NCI-H1436 treated with DMSO at 0.1 percent for 48 hours (cell line): Measurements from ENCODE around the gene EEF1E1.

ENCODE experiments used
- DNase-seq: peaks from one replicate; lab custom pipeline; 2025; lab: John Stamatoyannopoulos, UW

EEF1E1 gene

DNA sequence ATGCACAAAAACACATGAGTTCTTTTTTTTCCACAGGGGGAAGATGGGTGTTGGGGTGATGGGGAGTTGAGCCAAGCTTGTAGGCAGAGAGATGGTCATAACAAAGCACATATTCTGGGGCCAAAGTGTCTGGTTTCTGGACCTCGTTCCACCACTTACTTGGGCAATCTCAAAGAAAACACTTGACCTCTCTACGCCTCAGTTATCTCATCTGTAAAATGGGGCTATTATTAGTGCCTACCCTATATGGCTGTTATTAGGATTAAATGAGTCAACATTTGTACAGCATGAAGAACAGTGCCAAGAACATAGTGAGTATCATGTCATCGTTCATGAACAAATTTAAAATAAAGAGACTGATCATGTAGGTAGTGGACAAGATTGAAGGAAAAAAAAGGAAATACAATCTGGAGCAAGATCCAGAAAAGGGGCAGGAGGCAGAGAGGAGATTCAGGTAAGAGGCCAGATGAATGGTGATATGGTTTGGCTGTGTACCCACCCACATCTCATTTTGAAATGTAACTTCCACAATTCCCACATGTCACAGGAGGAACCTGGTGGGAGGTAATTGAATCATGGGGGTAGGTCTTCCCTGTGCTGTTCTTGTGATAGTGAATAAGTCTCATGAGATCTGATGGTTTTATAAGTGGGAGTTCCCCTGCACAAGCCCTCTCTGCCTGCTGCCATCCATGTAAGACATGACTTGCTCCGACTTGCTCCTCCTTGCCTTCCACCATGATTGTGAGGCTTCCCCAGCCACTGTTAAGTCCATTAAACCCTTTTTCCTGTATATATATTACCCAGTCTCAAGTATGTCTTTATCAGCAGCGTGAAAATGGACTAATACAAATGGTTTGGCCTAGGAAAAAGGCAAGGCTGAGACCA, 14.2 kb downstream of the EEF1E1 start:
- no peak for DNase-seq

DNA sequence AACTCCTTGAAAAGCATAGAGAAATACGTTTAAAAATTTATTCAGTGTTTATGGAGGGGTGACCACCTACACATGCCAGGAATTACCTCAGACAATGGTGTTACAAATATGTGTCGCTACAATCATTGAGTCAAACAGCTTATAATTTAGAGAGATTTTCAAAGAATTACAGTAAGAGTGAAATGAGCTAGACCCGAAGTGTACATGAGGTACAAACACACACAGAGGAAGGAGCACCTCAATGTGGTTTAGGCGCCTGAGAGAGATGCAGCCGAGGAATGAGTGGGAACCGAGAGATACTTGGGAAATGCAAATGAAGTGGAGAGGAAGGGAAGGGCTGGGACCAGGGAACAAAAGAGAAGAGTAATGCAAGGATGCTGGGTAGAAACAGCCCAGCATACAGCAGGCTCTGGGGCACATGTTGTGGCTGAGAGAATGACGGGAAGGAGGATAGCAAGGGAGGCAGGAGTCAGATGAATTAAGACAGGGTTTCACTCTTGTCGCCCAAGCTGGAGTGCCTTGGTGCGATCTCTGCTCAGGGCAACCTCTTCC, 15.5 kb downstream of the EEF1E1 start:
- DNase-seq = no peak

DNA sequence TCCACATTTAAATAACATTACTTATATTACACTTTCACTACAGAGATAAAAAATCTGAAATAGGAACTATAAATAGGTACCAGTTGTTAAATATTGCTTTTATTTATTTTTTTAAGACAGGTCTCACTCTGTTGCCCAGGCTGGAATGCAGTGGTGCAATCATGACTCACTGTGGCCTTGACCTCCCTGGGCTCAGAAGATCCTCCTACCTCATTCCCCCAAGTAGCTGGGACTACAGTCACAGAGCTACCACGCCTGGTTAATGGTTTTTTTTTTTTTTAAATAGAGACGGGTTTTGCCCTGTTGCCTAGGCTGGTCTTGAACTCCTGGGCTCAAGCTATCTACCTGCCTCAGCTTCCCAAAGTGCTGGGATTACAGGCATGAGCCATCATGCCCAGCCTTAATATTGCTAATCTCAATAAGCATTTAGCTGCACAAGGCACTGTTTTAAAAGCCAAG, 17.3 kb downstream of the EEF1E1 start:
- DNase-seq = no peak

DNA sequence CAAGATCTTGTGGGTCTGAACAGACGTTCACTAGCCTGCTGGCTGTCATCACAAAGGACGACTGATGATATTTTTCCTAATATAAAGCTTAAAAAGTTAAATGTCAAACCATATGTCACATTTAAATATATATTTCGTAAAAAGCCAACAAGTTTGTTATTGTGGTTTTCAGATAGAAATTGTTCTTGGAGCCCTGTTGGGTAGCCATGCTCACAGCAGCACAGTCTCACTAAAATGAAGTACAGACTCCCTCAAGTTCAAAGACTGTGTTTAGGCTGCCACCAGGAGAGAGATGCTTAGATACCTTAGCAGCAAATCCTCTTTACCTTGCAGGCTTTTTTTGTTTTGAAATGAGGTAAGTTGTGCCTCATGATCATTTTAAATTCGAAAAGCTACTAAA, 17.8 kb downstream of the EEF1E1 start:
- no peak for DNase-seq

DNA sequence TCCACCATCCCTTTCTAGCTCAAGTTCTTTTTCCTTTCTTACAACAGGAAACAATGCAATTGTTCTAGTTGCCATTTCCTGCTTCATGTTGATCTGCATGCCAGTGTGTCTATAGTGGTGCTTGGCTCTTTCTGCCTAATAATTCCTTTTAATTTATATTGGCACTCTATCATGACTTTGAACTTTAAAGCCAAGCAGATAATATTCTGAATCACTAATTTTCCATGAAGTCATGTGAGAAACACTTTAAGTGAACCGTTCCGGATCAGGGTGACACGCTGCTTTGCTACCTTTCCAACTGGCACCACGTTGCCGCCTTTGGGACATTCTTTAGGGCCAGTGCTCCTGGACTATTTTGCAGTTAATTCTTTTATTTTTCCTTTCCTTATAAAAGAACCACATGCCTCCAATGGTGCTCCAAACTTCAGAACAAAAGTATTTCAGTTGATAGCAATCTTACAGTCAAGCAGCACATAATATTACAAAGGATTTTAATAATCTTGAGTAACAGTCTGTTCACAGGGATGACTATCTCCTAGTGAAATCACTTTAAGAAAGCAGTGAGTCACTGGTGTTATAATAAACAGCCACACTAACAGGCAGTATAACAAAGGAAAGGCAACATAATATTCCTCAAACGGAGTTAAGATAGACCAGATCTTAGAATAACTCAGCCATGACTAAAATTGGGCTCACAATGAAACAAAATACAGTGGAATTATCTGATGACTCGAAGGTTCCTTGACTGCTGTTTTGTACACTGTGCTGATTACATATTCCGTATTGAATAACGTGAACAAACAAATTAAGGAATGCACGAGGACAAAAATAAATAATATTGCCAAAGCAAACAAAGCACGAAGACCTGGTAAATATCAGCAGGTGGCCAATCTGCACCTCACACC, 19.1 kb downstream of the EEF1E1 start:
- no peak for DNase-seq

DNA sequence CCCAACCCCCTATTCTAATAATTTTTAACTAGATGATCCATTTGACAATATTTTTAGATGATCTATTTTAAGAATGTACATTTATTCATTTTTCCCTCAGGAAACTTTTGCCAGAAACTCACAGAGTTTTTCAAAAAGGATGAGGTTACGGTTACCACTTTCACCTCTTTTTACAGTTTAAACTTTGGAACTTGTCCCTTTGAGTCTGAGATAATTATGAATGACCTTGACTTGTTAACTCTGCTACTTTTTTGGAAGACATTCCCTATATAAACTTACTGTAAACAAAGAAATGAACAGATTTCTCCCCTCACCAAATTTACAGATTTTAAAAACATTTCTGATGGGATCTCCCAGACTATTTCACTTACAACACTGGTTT, 19.8 kb downstream of the EEF1E1 start:
- DNase-seq = no peak

DNA sequence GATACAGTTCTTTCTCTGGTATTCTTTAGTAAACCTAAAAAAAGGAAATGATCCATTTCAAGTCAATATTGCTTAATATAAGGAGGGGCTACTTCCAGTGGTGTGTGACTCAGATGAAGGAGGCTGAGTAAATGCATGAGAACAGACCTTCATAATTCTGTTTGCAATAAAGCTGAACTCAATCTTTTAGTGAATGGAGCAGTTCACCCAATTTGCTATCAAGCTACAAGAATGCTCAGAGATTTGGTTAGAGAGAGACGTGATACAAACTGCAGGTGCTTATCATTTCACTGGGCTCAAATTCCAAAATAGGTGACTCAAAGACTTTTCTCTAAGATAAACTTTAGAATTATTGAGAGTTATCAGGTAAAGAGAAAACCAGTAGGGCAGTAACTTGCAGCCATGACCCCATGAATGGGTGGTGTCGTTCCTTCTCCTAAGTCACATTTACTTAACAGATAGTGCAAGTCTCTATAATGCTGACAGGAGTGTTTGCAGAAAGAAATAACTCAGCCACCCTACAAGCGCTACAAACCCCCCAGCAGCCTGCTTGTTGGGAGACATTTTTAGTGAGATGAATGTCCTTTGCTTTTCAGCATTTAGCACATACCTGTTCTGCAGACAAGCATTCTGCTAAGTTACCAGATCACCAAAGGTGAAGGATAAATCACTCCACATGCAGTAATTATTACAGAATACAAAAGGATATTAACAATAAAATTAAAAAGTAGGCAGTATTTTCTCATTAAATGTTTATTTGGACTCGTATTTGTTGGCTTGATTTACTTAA, 21.8 kb downstream of the EEF1E1 start:
- DNase-seq = no peak

DNA sequence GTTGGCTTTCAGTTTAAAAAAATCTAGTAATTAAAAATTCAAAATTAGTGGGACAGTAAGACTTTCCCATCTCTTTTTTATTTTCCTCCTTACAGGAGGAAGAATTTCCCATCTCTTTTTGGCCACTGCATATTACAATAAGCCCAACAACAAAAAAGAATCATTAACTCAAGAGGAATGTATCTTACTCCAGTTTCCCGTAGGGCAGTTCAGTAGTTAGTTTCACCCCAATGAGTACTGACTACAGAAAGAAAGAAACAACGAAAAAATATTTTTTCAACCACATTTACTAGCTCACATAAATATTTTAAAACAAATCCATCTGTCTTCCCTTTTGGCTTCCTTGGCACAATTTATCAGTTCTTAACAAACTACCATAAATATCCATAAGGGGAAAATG, 23.2 kb downstream of the EEF1E1 start:
- no peak for DNase-seq

DNA sequence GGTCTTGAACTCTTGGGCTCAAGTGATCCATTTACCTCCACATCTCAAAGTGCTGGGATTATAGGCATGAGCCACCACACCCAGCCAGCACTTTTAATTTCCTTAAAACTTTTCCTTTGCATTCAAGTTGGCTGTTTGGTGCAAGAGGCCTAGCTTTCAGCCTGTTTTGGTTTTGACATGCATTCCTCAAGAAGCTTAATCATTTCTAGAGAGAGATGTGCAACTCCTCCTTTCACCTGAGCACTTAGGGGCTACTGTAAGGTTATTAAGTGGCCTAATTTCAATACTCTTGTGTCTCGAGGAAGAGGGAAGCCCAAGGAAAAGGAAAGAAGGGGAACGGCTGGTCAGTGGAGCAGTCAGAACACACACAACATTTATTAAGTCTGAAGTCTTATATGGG, 24.4 kb downstream of the EEF1E1 start:
- DNase-seq = no peak

DNA sequence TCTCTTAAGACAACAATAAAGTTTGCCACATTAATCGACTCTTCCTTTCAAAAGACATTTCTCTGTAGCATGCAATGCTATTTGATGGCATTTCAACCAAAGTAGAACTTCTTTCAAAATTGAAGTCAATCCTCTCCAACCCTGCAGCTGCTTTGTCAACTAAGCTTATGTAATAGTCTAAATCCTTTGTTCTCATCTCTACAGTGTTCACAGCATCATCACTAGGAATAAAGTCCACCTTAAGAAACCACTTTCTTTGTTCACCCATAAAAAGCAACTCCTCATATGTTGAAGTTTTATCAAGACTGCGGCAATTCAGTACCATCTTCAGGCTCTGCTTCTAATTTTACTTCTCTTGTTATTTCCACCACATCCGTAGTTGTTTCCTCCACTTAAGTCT, 26.6 kb downstream of the EEF1E1 start:
- DNase-seq = no peak

DNA sequence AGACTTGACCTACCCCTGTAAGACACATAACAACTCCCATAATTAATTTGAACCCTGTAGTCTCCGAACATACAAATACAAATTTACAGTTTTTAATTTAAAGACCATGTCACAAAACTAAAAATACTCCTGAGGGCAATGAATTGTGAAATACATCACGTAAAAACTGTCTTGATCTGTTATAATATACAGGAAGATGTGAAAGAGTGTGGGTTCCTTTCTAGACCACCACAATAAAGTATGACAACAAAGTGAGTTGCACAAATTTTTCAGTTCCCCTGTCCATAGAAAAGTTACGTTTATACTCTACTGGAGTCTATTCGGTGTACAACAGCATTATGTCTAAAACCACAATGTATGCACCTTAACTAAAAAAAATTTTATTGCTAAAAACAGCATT, 27.2 kb downstream of the EEF1E1 start:
- DNase-seq = no peak

DNA sequence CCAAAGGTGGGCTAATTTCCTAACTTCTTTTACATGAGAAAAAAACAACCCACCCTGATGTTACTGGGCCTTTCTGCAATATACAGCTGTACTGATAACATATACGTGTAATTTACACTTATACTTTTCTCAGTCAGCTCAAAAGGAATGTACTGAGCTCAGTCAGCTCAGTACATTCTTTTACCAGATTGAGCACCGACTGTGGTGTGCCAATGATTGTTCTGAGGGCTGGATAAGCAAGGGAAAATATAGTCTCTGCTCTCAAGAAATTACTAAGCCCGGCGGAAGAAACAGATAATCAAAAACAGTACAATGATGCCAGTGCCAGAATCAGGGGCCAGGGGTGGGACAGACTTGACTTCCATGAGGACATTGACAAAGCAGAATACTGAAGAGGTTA, 28.1 kb downstream of the EEF1E1 start:
- no peak for DNase-seq

DNA sequence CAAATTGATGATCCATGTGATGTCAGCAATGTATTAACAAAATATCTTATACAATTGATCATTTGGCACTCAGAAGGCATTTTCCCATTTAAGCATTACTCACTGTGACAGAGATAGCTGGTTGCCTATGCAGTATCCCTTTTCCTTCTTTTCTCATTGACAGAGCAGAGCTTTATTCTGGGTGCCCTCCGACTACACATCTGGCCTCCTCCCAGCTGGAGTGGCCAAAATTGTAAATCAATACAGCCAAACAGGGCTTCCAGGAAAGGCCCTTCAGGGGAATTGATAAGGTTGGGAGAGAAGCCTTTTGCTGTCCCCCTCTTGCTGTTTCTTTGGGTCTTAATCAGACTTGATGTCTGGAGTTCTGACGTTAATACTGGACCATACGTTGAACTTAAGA, 28.6 kb downstream of the EEF1E1 start:
- DNase-seq = no peak

DNA sequence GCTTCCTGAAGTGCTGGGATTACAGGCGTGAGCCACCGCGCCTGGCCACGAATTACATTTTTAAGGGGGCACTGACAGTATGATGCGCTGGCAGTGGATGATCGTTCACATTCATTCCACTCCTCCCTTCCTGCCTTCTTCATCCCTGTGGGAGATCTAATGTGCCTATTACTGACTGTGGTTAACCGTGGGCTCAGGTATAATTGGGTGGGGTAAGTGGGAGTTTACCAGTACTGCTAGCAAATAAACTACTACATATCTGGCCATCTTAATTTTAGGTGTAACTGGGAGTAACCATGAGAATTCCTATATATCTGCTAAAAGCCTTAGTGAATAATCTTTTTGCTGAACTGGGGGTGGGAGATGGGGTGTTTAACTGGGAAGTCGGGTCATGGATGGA, 31.6 kb downstream of the EEF1E1 start:
- no peak for DNase-seq

DNA sequence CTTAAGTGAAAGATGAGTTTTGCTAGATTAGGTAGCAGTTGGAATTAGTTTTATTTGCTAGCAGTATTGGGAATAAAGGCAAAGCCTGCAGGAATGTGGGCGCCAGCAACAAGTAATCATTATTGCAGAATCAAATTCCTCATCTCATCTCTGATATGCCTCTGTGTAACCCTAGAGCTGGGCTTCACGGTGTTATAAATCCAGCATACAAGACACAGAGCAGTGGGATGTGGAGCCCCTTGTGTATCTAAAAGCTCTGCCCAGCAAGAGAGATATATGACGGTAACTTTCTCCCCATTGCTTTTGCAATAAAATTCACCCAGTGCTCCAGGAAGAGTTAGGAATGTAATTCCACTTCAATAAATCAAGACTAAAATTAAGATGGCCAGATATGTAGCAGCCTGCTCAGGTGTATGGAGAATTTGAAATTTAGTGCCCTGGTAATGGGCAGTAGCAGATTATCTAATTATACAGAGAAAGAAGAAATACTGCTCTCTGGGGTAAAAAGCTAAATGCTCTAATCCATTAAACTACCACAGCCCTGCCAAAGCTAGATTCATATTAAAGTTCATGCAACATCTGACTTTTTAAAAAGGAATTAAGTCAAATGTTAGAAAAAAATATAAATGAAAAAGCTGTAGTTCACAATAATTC, 32.6 kb downstream of the EEF1E1 start:
- no peak for DNase-seq

DNA sequence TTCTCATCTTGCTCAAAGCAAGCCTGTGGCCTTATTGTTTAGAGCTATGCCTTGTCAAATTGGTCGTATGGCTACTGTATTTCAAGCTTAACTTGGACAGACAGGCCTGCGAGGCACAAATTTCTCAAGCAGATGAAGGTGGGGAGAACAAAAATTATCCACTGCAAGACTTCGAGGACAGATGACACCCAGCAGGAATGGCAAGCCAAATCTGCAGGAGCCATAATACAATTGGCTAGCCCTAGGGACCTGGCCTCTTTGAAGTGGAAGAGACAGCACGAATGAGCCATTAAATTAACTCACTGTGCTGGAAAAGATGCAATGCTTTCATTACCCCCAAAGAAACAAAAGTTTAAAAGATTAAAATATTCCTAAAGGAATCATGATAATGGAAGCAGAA, 33.2 kb downstream of the EEF1E1 start:
- no peak for DNase-seq

DNA sequence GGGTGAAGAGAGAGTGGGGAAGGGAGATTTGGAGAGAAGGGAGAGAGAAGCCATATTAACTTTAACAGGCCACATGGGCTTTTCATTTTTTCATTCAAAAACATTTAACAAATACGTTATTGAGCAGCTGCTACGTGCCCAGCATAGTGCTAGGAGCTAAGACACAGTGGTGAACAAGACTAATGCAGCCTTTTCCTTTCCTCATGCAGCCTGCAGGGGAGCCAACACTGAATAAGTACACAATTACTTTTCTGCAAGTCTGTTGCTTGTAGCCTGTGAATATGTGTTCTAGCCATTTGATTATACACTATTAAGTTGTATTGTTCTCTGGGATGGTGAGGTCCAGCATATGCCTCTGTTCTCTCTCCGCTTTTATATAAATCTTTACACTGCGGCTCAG, 36.2 kb downstream of the EEF1E1 start:
- no peak for DNase-seq

DNA sequence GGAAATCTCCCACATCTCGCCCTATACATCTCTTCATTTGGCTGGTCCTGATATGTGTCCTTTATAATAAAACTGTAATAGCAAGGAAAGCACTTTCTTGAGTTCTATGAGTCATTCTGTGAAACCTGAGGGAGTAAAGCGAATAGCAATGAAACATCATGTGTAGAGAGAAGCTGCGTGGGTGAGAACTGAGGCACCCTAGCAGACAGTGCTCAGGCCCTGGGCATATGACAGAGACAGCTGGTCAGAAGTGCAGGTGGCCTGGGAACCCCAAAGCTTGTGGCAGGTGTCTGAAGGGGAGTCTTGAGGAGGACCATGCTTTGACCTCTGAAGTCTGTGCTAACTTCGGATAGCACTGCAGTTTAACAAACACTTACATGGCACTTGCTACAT, 36.8 kb downstream of the EEF1E1 start:
- DNase-seq = no peak

DNA sequence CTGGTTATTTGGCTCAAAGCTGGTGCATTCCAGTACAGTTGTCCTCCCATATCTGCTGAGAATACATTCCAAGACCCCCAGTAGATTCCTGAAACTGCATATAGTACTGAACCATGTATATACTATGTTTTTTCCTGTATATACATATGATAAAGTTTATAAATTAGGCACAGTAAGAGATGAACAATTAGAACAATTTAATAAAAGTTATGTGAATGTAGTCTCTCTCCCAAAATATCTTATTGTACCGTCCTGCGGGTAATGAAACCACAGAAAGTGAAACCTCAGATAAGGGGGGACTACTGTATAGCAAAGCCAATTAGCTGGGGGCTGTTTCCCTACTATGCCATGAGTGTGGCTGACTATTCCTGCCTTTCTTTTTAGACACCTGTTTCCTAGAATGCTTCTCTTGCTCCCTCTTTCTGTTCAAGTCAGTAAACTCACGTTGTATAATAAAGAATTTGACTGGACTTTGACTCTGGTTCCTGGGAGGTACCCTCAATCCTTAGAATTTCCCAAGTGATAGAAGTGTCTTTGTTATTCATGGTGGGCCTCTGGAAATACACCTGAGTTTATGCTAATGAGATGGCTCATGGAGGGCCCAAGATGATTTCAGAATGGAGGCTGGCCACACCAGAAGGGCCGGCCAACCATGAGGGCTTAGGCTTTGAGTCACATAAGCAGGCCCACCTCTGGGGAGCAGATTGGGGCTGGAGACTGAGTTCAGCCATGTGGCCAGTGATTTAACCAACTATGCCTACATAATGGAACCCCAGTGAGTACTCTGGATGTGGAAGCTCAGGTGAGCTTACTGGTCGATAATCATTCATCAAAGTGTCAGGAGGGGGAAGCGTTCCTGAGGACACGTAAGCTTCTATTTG, 37.5 kb downstream of the EEF1E1 start:
- no peak for DNase-seq
